D721Med (cell line): ENCODE measurements around the gene TCERG1.
"Not testable (repeated sequence)": the region's sequence is repeated elsewhere in the genome, so short reads cannot be mapped to it uniquely, and the experiment has no call there.

Source experiments
- DNase-seq: peaks from one replicate; pipeline ENCODE4 v3.0.0; 2011; ENCODE audit warnings: low spot score; ENCODE audit not compliant: insufficient read length
- FAIRE-seq: peaks from 2 replicates; lab custom pipeline; 2011; peaks lifted over from hg19 to GRCh38; lab: Jason Lieb, UNC
- TF ChIP-seq, protein P1 (sequence below): IDR thresholded peaks from 2 replicates; pipeline ENCODE4 v1.5.1; 2012; ENCODE audit warnings: mild to moderate bottlenecking, control low read depth; ENCODE audit not compliant: insufficient read depth; ENCODE audit errors: missing control alignments

Gene TCERG1

DNA sequence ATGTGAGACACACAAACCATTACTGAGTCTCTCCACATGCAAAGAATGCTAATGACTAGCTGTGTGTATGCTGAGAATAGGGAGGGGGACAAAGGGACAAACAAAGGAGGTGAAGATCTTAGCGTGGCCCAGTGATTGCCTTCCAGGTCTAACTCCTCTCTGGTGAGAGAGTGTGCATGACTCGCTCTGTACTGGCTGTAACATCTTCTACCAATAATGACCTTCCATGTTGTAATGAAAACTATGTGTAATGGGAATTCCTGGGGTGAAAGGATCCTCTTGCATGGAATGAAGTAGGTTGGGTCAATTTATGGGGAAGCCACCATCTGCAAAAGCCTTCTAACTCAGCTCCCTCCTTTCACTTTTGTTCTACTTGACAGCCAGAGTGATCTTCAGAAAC, 93.3 kb downstream of the TCERG1 start:
- TF ChIP-seq, protein P1, sequence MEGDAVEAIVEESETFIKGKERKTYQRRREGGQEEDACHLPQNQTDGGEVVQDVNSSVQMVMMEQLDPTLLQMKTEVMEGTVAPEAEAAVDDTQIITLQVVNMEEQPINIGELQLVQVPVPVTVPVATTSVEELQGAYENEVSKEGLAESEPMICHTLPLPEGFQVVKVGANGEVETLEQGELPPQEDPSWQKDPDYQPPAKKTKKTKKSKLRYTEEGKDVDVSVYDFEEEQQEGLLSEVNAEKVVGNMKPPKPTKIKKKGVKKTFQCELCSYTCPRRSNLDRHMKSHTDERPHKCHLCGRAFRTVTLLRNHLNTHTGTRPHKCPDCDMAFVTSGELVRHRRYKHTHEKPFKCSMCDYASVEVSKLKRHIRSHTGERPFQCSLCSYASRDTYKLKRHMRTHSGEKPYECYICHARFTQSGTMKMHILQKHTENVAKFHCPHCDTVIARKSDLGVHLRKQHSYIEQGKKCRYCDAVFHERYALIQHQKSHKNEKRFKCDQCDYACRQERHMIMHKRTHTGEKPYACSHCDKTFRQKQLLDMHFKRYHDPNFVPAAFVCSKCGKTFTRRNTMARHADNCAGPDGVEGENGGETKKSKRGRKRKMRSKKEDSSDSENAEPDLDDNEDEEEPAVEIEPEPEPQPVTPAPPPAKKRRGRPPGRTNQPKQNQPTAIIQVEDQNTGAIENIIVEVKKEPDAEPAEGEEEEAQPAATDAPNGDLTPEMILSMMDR, result no peak
- DNase-seq (no peak), FAIRE-seq (no peak)

DNA sequence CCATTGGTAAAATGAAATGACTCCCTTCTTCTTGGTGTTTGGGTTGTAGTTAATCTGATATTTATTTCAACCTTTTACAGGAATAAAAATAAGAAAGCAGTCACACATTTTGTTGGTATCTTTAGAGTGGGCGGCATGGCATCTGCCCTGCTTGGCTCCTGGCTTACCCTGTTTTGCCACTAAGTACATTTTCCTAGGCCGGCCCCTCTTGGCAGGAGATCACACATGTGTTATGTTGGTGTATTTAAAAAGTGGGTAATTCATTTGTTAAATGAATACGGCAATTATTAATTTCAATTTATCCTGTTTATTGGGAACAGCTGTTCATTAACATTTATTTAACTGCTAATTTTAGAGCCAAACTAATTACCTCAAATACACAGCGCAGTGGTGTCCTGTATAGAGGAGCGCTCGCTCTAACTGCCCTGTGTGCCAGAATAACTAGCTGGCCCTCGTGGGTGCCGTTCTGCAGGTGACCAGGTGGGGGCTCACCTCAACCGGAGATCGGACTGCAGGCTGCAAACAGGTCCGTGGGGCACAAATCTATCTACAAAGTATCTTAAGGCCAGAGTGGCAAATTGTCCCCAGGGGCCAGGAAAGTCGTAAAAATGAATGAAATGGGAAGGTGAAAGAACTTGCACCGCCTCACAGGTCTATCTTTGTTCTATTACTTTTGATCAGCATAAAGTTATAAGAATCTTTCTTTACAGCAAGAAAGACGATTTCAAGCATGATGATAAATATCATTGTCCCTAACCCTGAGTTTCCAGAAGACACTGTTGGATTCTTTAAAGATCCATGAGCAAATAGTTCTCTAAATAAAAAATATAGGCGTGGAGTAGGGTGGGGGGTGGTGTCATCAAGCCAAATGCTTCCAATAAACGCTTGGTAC, 95.1 kb downstream of the TCERG1 start:
- peak; percentile 51 for DNase-seq
- FAIRE-seq, result no peak

DNA sequence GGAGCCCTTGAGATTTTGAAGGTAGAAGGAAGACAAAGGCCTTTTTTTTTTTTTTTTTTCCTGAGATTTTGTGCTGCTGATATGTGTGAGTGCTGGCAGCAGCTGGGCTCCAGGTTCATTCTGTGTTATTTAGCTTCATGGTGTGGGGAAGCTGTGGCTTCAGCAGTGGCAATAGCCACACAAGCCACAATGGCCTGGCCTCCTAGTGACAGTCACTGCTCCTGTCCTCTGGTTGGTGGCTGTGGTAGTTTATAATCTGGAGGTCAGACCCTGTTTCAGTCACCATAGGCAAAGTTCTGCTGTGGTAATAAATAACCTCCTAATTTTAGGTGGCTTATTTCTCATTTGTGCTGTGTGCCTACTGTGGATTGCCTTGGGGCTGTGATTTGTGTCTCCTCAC, 97.1 kb downstream of the TCERG1 start:
- TF ChIP-seq, protein P1, result no peak
- FAIRE-seq, result no peak
- no peak for DNase-seq

More for the DNA sequence above, 95.1 kb downstream of the TCERG1 start:
- TF ChIP-seq, protein P1, result peak; percentile 91

DNA sequence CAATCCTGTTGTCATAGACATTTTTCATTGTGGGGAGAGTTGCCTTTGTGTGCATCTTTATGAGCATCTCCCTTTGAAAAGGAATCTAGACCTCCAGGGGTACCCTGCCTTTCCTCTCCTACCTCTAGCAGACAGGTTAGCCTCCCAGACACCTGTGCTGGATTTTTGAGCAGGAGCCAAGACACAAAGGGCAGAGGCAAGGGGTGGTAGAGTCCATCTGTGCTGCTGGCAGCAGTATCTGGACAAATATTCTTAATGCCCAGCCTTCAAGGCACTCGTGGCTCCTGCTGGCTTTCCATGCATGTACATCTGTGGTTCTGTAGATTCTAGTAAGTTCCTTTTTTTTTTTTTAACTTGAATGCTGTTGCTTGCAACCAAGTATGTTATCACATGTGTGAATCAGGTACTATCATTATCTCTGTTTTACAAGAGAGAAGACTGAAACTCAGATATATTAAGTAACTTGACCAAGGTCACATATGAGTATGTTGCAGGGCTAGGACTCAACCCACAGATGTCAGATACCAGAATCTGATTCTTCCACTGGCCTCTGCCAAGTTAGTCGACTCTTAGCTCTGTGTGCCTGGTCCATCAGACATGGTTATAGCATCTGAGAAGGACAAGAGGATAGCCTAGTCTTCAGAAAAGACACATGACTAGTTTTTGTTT, 101.8 kb downstream of the TCERG1 start:
- TF ChIP-seq, protein P1, result no peak
- FAIRE-seq (no peak), DNase-seq (no peak)

DNA sequence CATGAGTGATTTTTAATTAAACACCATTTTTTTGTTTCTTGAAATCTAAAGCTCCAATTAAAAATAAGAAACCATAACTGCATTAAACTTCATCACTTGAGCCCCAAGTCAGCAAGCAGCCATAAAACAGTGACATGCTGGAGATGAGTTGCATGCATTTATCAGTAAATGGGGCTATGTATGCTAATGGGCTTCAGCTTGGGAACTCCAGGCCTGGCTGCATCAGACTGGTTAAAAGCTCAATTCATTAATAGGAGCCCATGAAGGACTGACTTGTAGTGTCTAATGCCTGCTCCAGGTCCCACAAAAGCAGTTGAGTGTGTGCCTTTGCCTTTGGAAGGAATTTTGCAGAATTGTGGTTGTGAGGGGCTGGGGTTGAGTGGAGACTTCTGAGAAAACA, 102.5 kb downstream of the TCERG1 start:
- TF ChIP-seq, protein P1, result no peak

DNA sequence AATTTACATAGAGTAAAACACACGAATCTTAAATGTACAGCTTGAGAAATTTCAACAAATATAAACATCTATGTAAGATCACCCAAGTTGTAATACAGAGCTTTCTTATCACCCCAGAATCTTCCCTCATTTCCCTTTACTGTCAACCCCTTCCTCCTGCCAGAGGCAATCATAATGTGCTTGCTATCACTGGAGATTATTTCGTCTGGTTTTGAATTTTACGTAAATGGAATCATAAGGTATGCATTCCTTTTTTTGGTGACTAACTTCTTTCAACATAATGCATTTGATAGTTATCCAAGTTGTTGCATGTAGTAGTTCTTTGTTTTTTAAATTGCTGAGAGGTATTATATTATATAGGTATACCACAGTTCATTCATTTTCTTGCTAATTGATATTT, 106.3 kb downstream of the TCERG1 start:
- TF ChIP-seq, protein P1, result no peak
- DNase-seq (no peak), FAIRE-seq (no peak)

More for the DNA sequence above, 102.5 kb downstream of the TCERG1 start:
- FAIRE-seq (no peak), DNase-seq (no peak)

DNA sequence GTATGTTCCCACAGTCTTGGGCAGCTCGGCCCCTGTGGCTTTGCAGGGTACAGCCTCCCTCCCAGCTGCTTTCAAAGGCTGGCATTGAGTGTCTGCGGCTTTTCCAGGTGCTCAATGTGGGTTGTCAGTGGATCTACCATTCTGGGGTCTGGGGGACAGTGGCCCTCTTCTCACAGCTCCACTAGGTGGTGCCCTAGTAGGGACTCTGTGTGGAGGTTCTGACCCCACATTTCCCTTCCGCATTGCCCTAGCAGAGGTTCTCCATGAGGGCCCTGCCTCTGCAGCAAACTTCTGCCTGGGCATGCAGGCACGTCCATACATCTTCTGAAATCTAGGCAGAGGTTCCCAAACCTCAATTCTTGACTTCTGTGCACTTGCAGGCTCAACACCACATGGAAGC, 109.8 kb downstream of the TCERG1 start:
- DNase-seq, FAIRE-seq: not testable (repeated sequence)
